H1 (cell line): Measurements from ENCODE around the gene HPS3. TPM values are rescaled to one million over a fixed set of nuclear protein-coding genes. Genes with fewer than 3 reads are reported as not detected.
A peak's percentile ranks its signal among the peaks of the same experiment; 100 is the strongest.

Source experiments
- CTCF ChIA-PET: fragments of 300-600 bp; sonication (Branson Sonifier 250); formaldehyde crosslinking; loops from one replicate; lab custom pipeline; 2021; ENCODE audit not compliant: partially characterized antibody; lab: Charles Lee
- POLR2A ChIA-PET: fragments of 300-600 bp; sonication (Branson Sonifier 250); formaldehyde crosslinking; loops from one replicate; lab custom pipeline; 2021; ENCODE audit warnings: inconsistent platforms; ENCODE audit not compliant: partially characterized antibody; lab: Charles Lee
- DNase-seq, 2 experiments: peaks; one replicate each; pipeline versions ENCODE4 v3.0.0 to v3.0.0-alpha.2; 2010 to 2022; ENCODE audit warnings: low spot score in 2 of 2, low read depth in 1 of 2, mixed read lengths in 1 of 2
- FAIRE-seq: peaks from 2 replicates; lab custom pipeline; 2011; peaks lifted over from hg19 to GRCh38; lab: Jason Lieb, UNC
- H2AFZ ChIP-seq: 2 replicates; pipeline ENCODE4 v1.8.1; 2012; ENCODE audit warnings: low read length, inconsistent platforms
- H2AK5ac ChIP-seq: 2 replicates; pipeline ENCODE4 v1.6.1; 2013; ENCODE audit warnings: low read depth, low read length
- H2BK120ac ChIP-seq: replicated peaks from 2 replicates; pipeline ENCODE3; 2013; ENCODE audit warnings: low read depth, low read length, inconsistent platforms
- H2BK12ac ChIP-seq: 2 replicates; pipeline ENCODE4 v1.6.1; 2013; ENCODE audit warnings: low read depth, low read length
- H2BK15ac ChIP-seq: 2 replicates; pipeline ENCODE4 v1.6.1; 2013; ENCODE audit warnings: low read length
- H2BK20ac ChIP-seq: 2 replicates; pipeline ENCODE4 v1.6.1; 2013; ENCODE audit warnings: low read length
- H2BK5ac ChIP-seq: 2 replicates; pipeline ENCODE4 v1.6.1; 2013; ENCODE audit warnings: low read depth, low read length
- H3K14ac ChIP-seq: 2 replicates; pipeline ENCODE4 v1.6.1; 2013; ENCODE audit warnings: inconsistent platforms; ENCODE audit not compliant: insufficient read length
- H3K18ac ChIP-seq: 2 replicates; pipeline ENCODE4 v1.6.1; 2013; ENCODE audit warnings: low read length; ENCODE audit errors: extremely low read depth
- H3K23ac ChIP-seq: 2 replicates; pipeline ENCODE4 v1.6.1; 2013; ENCODE audit warnings: inconsistent platforms; ENCODE audit not compliant: insufficient read length
- H3K23me2 ChIP-seq: 2 replicates; pipeline ENCODE4 v1.6.1; 2013; ENCODE audit warnings: low read depth, low read length
- H3K27ac ChIP-seq: 2 replicates; pipeline ENCODE4 v1.6.1; 2011; ENCODE audit warnings: low read depth, low read length, inconsistent platforms
- H3K27me3 ChIP-seq, 4 experiments: replicated peaks in 1 of 4; 1 replicate in 1 of 4; 2 replicates in 3 of 4; pipeline versions ENCODE4 v1.6.1 to v1.8.1; 2011 to 2013; ENCODE audit warnings: low read length in 3 of 4, mild to moderate bottlenecking in 3 of 4, inconsistent platforms in 2 of 4, mixed read lengths in 2 of 4, moderate library complexity in 1 of 4; ENCODE audit not compliant: control insufficient read depth in 3 of 4, insufficient read depth in 3 of 4; ENCODE audit errors: extremely low read depth in 1 of 4
- H3K36me3 ChIP-seq, 4 experiments: 2 replicates each; pipeline versions ENCODE4 v1.6.1 to v1.8.1; 2011 to 2013; ENCODE audit warnings: mild to moderate bottlenecking in 4 of 4, low read length in 3 of 4, moderate library complexity in 2 of 4, control low read depth in 1 of 4, inconsistent platforms in 1 of 4; ENCODE audit not compliant: insufficient read depth in 4 of 4, control insufficient read depth in 2 of 4
- H3K4ac ChIP-seq: replicated peaks from 2 replicates; pipeline ENCODE3; 2013; ENCODE audit warnings: low read length, low read depth, mixed read lengths, inconsistent platforms; ENCODE audit not compliant: insufficient read length
- H3K4me1 ChIP-seq, 4 experiments: replicated peaks in 1 of 4; 1 replicate in 1 of 4; 2 replicates in 3 of 4; pipeline versions ENCODE4 v1.6.1 to v1.8.1; 2011 to 2013; ENCODE audit warnings: low read length in 3 of 4, inconsistent platforms in 2 of 4, mixed read lengths in 1 of 4; ENCODE audit not compliant: insufficient read depth in 4 of 4, control insufficient read depth in 3 of 4
- H3K4me2 ChIP-seq, 2 experiments: 2 replicates each; pipeline versions ENCODE4 v1.6.1 to v1.8.1; 2011 to 2013; ENCODE audit warnings: low read depth in 2 of 2, low read length in 2 of 2, control low read depth in 1 of 2, inconsistent platforms in 1 of 2, mild to moderate bottlenecking in 1 of 2; ENCODE audit not compliant: insufficient read depth in 1 of 2
- H3K4me3 ChIP-seq, 4 experiments: fragments of 200-600, 300-600 bp in 1 of 4; sonication (generic), shearing (Covaris generic), sonication (Bioruptor Twin) in 1 of 4; 2 replicates each; pipeline versions ENCODE4 v1.5.1 to v1.8.1; 2011 to 2016; ENCODE audit warnings: low read length in 4 of 4, low read depth in 3 of 4, control low read depth in 2 of 4, inconsistent platforms in 2 of 4, mild to moderate bottlenecking in 2 of 4, mixed read lengths in 1 of 4, moderate library complexity in 1 of 4; ENCODE audit not compliant: insufficient read depth in 2 of 4; ENCODE audit errors: extremely low read depth in 1 of 4
- H3K56ac ChIP-seq: replicated peaks from 2 replicates; pipeline ENCODE3; 2013; ENCODE audit warnings: low read depth, mild to moderate bottlenecking, mixed read lengths, low read length, inconsistent platforms; ENCODE audit not compliant: insufficient read length
- H3K79me1 ChIP-seq: 2 replicates; pipeline ENCODE4 v1.6.1; 2013; ENCODE audit warnings: low read depth, low read length, control low read depth
- H3K79me2 ChIP-seq, 2 experiments: 2 replicates each; pipeline versions ENCODE4 v1.6.1 to v1.8.1; 2012 to 2013; ENCODE audit warnings: low read length in 2 of 2, mild to moderate bottlenecking in 2 of 2, inconsistent platforms in 1 of 2; ENCODE audit not compliant: insufficient read depth in 2 of 2, control insufficient read depth in 1 of 2
- H3K9ac ChIP-seq, 4 experiments: replicated peaks in 1 of 4; 1 replicate in 1 of 4; 2 replicates in 3 of 4; pipeline versions ENCODE4 v1.6.1 to v1.8.1; 2011 to 2013; ENCODE audit warnings: low read depth in 3 of 4, low read length in 3 of 4, control low read depth in 2 of 4, mild to moderate bottlenecking in 2 of 4, moderate library complexity in 2 of 4, inconsistent platforms in 1 of 4; ENCODE audit errors: extremely low read depth in 1 of 4
- H3K9me3 ChIP-seq, 2 experiments: 2 replicates each; pipeline versions ENCODE4 v1.6.1 to v1.8.1; 2012 to 2013; ENCODE audit warnings: mild to moderate bottlenecking in 2 of 2, moderate library complexity in 2 of 2, control low read depth in 1 of 2, inconsistent platforms in 1 of 2, low read depth in 1 of 2, low read length in 1 of 2, mixed read lengths in 1 of 2; ENCODE audit not compliant: insufficient read depth in 2 of 2
- H4K20me1 ChIP-seq, 2 experiments: replicated peaks in 1 of 2; 2 replicates each; pipeline versions ENCODE3 to v1.8.1; 2011 to 2013; ENCODE audit warnings: inconsistent platforms in 2 of 2, low read length in 2 of 2, mild to moderate bottlenecking in 1 of 2; ENCODE audit not compliant: insufficient read depth in 2 of 2, control insufficient read depth in 1 of 2
- H4K5ac ChIP-seq: 2 replicates; pipeline ENCODE4 v1.6.1; 2013; ENCODE audit warnings: low read length, low read depth, mixed read lengths, inconsistent platforms; ENCODE audit not compliant: insufficient read length
- H4K8ac ChIP-seq: 2 replicates; pipeline ENCODE4 v1.8.0; 2013; ENCODE audit warnings: mild to moderate bottlenecking, moderate library complexity, low read length, inconsistent platforms; ENCODE audit not compliant: insufficient read depth; ENCODE audit errors: extremely low read depth
- H4K91ac ChIP-seq: replicated peaks from 2 replicates; pipeline ENCODE3; 2013; ENCODE audit warnings: low read length, mixed read lengths, inconsistent platforms; ENCODE audit not compliant: insufficient read length
- ASH2L ChIP-seq: fragments of 200-600, 300-600 bp; sonication (generic); IDR thresholded peaks from one replicate; pipeline ENCODE4 v1.7.1; 2017; ENCODE audit warnings: low read length
- ATF3 ChIP-seq: IDR thresholded peaks from 2 replicates; pipeline ENCODE4 v1.6.1; 2011; ENCODE audit warnings: low read depth, mild to moderate bottlenecking, low read length; ENCODE audit not compliant: insufficient read depth
- BACH1 ChIP-seq: IDR thresholded peaks from 2 replicates; pipeline ENCODE4 v1.6.1; 2012; ENCODE audit warnings: low read length, improper control_type of control experiment
- BRCA1 ChIP-seq: IDR thresholded peaks from 2 replicates; pipeline ENCODE4 v1.6.1; 2012; ENCODE audit warnings: low read depth, low read length, improper control_type of control experiment
- SAP30 ChIP-seq: fragments of 300-600 bp; sonication (generic); IDR thresholded peaks from 2 replicates; pipeline ENCODE4 v1.7.1; 2012; ENCODE audit warnings: low read length, moderate library complexity, mild to moderate bottlenecking, inconsistent platforms; ENCODE audit not compliant: insufficient read depth, insufficient replicate concordance
- WGBS, 2 experiments: shearing (Covaris generic) in 1 of 2; methylation state at CpG; one replicate each; pipeline versions ENCODE4 v1.1.6 to v1.1.7; 2013 to 2015; ENCODE audit warnings: low lambda C conversion rate in 2 of 2, mixed read lengths in 2 of 2, inconsistent platforms in 1 of 2, low coverage in 1 of 2, missing lambda C conversion rate in 1 of 2; ENCODE audit not compliant: insufficient replicate concordance in 2 of 2, insufficient coverage in 1 of 2, insufficient read length in 1 of 2; ENCODE audit errors: extremely low coverage in 1 of 2, missing lambda C conversion rate in 1 of 2; 5-methylcytosine and 5-hydroxymethylcytosine counted together
- polyA plus RNA-seq, 7 experiments: library from polyadenylated mRNA; depleted of rRNA in 3 of 7; stranded (reverse) in 5 of 7; unstranded in 2 of 7; fragments of >200 nt in 5 of 7; fragments of 200-250 nt in 2 of 7; gene quantifications; 1 replicate in 5 of 7; 2 replicates in 1 of 7; 4 replicates in 1 of 7; pipeline versions ENCODE4 v1.2.1 to v1.2.3, GENCODE V29; 2011 to 2013; ENCODE audit warnings: missing spikeins in 2 of 7, mixed read lengths in 2 of 7
- total RNA-seq: library from RNA; stranded (reverse); fragmentation: NEBNext Ultra II Directional; extraction: Animal tissue kit (Norgen Biotek cat#: 25700); gene quantifications from 2 replicates; pipeline ENCODE4 v1.2.1, GENCODE V29; 2021

Gene HPS3
- total and polyA plus RNA-seq, 2 of the 8 experiments (the other 6 are each of a cell fraction or from before 2014, with no cell fraction given): 23.7 to 48.7 TPM

DNA sequence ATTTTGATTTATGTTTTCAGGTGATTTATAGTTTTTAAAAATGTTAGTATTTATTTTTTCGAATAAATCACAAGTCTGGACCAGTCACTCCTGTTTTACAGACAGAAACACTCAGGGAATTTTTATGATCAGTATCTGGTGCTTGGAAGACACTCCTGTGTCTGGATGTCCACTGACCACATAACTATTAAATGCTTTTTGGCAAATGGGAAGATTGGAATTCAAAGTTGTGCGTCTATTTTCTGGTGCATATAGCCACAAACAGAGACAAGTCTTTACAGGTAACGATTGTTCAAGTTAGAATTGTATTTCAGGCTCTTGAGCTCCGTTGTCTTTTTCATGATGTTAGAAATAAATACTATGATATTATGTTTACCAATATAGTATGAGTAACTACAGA lies 80.0 kb downstream of the HPS3 start:
- Histone ChIP-seq H3K4me3 (no peak overlapping the region), H2AFZ (peak overlapping the region; percentile 15; the same call in 1 of the 2 replicates), H2BK120ac (no peak overlapping the region), H2BK20ac (no peak overlapping the region), H3K27ac (no peak overlapping the region), H3K4me1 (peaks cover 0 to under 1% (median 0%) of the 10 kb centered on the region in 4 experiments; a peak in 1 of 7 replicates), H3K23ac (no peak overlapping the region), H4K8ac (no peak overlapping the region), H3K9me3 (no peaks in the 10 kb centered on the region), H2BK12ac (no peak overlapping the region), H4K20me1 (no peaks in the 10 kb centered on the region), H3K14ac (no peak overlapping the region), H2BK15ac (no peak overlapping the region), H2BK5ac (no peak overlapping the region), H3K27me3 (no peaks in the 10 kb centered on the region), H4K91ac (no peak overlapping the region), H4K5ac (no peak overlapping the region), H3K56ac (no peak overlapping the region), H3K4me2 (no peak overlapping the region), H3K79me2 (no peaks in the 10 kb centered on the region), H3K9ac (no peak overlapping the region)
- WGBS, 2 experiments: 80 to 89% methylated on average over 1 to 4 of the region's 4 CpGs
- DNase-seq (no peak), FAIRE-seq (no peak)
- CTCF ChIA-PET: no interaction called here
- POLR2A ChIA-PET: no interaction called here
- no peak for TF ChIP-seq ATF3
- TF ChIP-seq BACH1: no peak
- TF ChIP-seq BRCA1: no peak
- no peak for TF ChIP-seq ASH2L
- TF ChIP-seq SAP30: no peak
- TF ChIP-seq, all 59 proteins: peak for 0
- no peaks in the 10 kb centered on the region for H3K79me1 ChIP-seq
- no peaks in the 10 kb centered on the region for H3K23me2 ChIP-seq
- no peak overlapping the region for H3K4ac ChIP-seq
- H3K36me3 ChIP-seq: no peaks in the 10 kb centered on the region
- no peak overlapping the region for H3K18ac ChIP-seq
- H2AK5ac ChIP-seq: no peak overlapping the region
